Neuron (in vitro differentiated cells): Measurements from ENCODE around the gene CDK11B.
"Not testable (repeated sequence)": the region's sequence is repeated elsewhere in the genome, so short reads cannot be mapped to it uniquely, and the experiment has no call there.

Experiments
- H2AFZ ChIP-seq: one replicate; pipeline ENCODE4 v1.6.1; 2013; ENCODE audit warnings: low read depth, mild to moderate bottlenecking, inconsistent platforms, low read length, moderate library complexity
- H3K27me3 ChIP-seq: one replicate; pipeline ENCODE4 v1.6.1; 2013; ENCODE audit warnings: low read length; ENCODE audit not compliant: insufficient read depth
- H3K36me3 ChIP-seq: one replicate; pipeline ENCODE4 v1.6.1; 2013; ENCODE audit warnings: low read length; ENCODE audit not compliant: insufficient read depth
- H3K4me1 ChIP-seq: one replicate; pipeline ENCODE4 v1.6.1; 2013; ENCODE audit warnings: low read length; ENCODE audit not compliant: insufficient read depth
- H3K4me3 ChIP-seq: 2 replicates; pipeline ENCODE4 v1.5.1; 2013; ENCODE audit warnings: mild to moderate bottlenecking, low read length, moderate library complexity
- H3K9me3 ChIP-seq: one replicate; pipeline ENCODE4 v1.6.1; 2013; ENCODE audit warnings: low read length

CDK11B gene

DNA sequence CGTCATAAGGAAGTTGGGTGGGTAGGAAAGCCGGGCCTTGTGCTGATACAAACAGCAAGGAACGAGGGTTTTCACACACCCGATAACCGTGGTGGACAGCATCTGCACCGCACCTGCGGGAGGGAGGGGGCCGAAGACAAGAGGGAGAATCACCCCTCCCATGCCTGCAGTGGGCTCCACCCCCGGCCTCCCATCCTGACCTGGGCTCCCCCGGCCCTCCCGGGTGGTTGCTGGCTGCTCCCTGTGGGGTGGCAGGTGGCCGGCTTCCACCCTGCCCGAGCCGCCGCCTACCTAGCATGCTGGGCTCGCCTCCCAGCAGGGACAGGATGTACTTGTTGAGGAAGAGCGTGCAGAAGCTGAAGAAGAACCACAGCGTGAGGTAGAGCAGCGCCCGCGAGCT, 17.3 kb upstream of the CDK11B start:
- H3K9me3 ChIP-seq, H3K4me1 ChIP-seq, H3K27me3 ChIP-seq, H2AFZ ChIP-seq, H3K4me3 ChIP-seq: not testable (repeated sequence)
- H3K36me3 ChIP-seq, result peaks cover 19% of the 10 kb centered on the region

DNA sequence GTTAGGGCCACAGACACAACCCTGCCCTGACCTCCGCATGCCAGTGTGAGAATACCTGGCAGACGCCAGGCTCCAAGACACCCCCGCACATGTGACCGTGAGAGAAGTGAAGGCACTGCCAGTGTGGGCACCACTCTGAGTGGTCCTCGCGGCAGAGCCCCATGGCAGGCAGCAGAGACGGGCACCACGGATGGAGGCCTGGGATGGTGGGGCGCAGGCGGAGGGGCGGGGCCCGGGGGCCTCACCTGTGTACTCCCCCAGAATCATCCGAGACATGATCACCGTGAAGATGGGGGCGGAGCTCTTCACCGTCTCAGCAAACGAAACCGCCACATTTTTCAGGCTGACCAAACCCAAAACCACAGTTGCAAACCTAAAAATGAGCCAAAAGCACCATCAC, 16.4 kb upstream of the CDK11B start:
- H3K36me3 ChIP-seq, result peaks cover 24% of the 10 kb centered on the region
- H2AFZ ChIP-seq, H3K4me1 ChIP-seq, H3K4me3 ChIP-seq, H3K9me3 ChIP-seq, H3K27me3 ChIP-seq: not testable (repeated sequence)

DNA sequence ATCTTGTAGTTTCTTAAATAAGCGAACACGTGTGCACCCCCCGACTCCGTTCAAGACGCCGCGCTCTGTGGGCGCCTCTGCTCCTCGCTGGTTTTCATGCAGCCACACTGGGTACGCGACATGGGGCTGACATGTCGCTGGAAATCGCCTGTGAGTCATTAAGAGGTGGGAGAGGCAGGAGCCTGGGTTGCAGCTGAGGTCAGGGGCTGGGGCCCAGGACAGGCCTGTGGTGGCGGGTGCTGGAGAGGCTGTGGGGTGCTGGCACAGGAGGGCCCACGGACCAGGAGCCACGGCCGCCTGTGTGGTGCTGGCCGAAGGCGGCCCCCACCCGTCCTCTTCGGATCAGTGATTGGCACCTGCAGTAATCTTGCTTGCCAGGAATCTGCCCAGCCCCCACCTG, 16.0 kb upstream of the CDK11B start:
- not testable (repeated sequence) for H3K9me3 ChIP-seq, H3K4me1 ChIP-seq, H2AFZ ChIP-seq, H3K27me3 ChIP-seq, H3K4me3 ChIP-seq
- peaks cover 27% of the 10 kb centered on the region for H3K36me3 ChIP-seq

DNA sequence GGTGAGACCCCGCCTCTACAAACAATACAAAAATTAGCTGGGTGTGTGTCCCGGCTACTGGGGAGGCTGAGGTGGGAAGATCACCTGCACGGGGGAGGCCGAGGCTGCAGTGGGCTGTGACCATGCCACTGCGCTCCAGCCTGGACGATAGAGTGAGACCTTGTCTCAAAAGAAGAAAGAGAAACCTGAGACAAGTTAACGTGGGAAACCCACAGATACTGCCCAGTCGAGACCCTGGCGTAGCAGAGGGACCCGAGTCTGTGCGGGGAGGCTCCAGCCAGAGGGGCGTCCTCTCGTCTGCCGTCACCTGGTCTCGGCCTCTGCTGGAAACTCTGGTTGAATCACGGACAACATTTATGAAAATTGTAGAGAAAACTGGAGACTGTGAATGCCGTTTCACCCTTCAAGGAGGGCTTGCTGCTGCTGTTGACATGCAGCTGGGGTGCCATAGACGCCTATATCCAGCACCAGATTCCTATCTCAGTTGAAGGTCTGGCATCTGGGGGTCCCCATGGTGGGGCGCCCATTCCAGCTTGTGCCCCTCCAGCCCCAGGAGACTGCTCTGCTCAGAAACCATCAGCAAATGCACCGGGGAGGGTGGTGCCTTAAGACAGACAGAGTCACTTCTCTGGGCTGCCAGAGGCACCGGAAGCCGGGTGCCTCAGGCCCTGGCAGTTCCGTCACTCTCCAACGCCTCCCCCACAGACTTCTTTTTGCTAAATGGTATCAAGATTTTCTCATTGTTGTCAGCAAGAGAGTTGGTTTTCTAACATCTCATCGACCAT, 13.6 kb upstream of the CDK11B start:
- Histone ChIP-seq H3K4me1 (no peaks in the 10 kb centered on the region), H3K27me3 (no peaks in the 10 kb centered on the region), H3K9me3 (no peaks in the 10 kb centered on the region), H2AFZ (no peak overlapping the region), H3K4me3 (no peak overlapping the region), H3K36me3 (peaks cover 41% of the 10 kb centered on the region)

DNA sequence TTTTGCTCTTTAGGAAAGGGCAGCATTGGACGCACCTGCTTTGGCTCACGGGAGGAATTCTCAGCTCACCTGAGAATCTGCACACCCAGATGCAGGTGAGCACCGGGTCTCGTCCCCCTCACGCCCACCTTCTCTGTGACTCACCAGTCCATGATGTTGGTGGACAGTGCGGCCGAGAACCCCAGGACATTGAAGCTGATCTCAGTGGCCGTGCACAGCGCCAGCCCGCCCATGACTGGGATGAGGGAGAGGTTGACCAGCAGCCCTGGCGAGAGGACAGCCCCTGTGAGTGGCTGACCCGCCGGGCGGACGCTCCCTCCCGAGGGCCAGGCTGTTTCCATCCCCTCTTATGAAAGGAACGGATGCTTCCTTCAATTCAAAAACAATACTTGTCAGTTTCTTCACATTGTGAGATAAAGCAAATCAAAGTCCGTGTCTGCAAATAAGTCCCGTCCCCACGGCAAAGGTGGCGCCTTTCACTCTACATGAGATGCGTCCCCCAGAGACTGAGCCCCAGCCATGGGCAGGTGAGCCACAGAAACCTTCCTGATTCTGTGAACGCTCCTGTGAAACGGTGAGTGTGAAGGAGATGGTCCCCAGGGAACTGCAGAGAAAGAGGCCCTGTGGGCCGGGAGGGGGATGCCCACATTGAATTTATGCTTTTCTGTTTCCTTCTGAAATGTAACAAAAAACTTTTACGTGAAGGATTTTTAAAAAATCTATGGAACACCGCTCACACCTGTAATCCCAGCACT, 12.7 kb upstream of the CDK11B start:
- Histone ChIP-seq H3K36me3 (peaks cover 42% of the 10 kb centered on the region), H3K27me3 (no peaks in the 10 kb centered on the region), H3K4me1 (no peaks in the 10 kb centered on the region), H2AFZ (no peak overlapping the region), H3K4me3 (no peak overlapping the region), H3K9me3 (no peaks in the 10 kb centered on the region)

DNA sequence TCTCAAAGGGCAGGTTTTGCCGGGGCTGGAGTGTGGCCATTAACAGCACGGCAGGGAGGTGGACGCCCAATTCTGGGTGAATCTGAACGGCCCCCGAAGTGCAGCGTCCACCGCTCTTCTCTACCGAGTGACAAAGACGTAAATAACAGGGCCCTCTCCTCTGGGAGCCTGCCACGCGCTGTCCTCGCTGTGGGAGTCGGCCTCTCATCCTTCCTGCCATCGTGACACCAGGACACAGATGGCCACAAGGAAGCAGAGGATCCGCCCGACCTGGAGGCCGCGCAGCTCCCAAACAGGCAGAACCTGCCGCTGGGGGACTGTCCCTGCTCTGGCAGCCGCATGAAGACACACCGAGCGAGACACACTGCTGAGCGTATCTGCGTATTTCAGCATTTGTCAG, 12.1 kb upstream of the CDK11B start:
- Histone ChIP-seq H3K27me3 (no peaks in the 10 kb centered on the region), H3K36me3 (peaks cover 49% of the 10 kb centered on the region), H2AFZ (no peak overlapping the region), H3K4me3 (no peak overlapping the region), H3K9me3 (no peaks in the 10 kb centered on the region), H3K4me1 (no peaks in the 10 kb centered on the region)

DNA sequence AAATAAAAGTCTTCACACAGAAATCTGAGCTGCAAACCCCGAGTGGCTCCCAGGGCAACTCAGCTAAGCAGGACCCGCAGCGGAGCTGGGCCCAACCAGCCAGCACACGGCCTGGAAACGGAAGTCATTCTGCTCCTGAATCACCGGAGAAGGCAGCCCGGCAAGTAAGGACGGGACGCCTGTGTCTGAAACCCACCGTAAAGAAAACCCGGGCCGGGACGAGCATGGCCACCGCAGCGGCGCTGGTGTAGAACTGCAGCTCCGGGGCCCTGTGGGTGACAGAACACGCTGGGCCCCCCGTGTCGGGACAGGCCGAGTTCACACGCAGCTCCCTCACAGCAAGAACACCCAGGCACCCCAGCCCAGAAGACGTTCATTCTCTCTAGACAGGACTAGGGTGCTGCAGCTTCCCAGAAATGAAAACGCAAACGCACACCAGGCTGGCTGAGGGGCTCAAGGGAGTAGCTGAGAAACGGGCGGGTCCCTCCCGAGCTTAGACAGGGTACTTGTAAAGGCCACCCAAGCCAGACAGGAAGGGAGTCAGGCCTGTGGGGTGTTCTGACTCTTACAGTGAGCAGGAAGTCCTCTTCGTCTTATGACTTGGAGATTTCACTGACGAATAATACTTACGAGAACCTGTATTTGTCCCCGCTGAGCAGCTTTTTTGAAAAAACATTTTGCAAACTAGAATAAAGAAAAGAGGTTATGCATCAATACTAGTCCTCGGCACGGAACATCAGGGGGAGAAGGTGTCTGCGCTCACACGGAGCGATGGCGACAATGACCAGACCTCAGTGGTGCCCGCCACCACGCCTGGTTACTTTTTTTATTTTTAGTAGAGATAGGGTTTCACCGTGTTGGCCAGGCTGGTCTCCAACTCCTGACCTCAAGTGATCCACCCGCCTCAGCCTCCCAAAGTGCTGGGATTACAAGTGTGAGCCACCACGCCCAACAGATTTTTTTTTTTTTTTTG, 10.9 kb upstream of the CDK11B start:
- Histone ChIP-seq H3K9me3 (no peaks in the 10 kb centered on the region), H3K27me3 (no peaks in the 10 kb centered on the region), H3K4me3 (no peak overlapping the region), H2AFZ (no peak overlapping the region), H3K36me3 (peaks cover 60% of the 10 kb centered on the region), H3K4me1 (no peaks in the 10 kb centered on the region)

DNA sequence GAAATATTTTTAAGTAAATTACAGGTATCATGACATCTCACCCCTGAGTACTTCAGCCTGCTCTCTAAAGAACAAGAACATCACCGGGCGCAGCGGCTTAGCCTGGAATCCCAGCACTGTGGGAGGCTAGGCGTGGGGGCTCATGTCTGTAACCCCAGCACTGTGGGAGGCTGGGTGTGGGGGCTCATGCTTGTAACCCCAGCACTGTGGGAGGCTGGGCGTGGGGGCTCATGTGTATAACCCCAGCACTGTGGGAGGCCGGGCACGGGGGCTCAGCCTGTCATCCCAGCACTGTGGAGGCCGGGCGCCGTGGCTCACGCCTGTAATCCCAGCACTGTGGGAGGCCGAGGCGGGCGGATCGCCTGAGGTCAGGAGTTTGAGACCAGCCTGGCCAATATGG, 7.7 kb upstream of the CDK11B start:
- Histone ChIP-seq H3K27me3 (no peaks in the 10 kb centered on the region), H3K4me3 (no peak overlapping the region), H2AFZ (no peak overlapping the region), H3K36me3 (peaks cover 49% of the 10 kb centered on the region), H3K9me3 (no peaks in the 10 kb centered on the region), H3K4me1 (no peaks in the 10 kb centered on the region)

DNA sequence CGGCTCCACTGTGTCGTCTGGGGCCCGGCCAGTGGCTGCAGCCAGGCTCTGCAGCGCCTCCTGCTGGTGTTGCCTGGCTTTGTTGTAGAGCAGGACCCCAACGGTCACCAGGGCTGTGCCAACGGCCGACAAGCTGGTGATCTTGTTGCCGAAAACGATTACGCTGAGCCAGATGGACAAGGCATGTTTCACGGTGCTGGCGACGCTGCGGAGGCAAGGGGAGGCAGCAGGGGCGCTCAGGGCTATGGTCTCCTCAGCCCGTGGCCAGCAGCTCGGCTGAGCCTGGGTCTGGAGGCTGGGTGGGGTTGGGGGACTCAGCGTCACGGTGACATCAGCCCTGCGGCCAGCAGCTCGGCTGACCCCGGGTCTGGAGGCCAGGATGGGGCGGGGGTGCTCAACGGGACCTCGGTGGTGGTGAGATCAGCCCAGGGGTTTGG, 7.0 kb upstream of the CDK11B start:
- Histone ChIP-seq H3K9me3 (no peaks in the 10 kb centered on the region), H3K4me3 (no peak overlapping the region), H2AFZ (no peak overlapping the region), H3K36me3 (peaks cover 42% of the 10 kb centered on the region), H3K4me1 (no peaks in the 10 kb centered on the region), H3K27me3 (no peaks in the 10 kb centered on the region)

DNA sequence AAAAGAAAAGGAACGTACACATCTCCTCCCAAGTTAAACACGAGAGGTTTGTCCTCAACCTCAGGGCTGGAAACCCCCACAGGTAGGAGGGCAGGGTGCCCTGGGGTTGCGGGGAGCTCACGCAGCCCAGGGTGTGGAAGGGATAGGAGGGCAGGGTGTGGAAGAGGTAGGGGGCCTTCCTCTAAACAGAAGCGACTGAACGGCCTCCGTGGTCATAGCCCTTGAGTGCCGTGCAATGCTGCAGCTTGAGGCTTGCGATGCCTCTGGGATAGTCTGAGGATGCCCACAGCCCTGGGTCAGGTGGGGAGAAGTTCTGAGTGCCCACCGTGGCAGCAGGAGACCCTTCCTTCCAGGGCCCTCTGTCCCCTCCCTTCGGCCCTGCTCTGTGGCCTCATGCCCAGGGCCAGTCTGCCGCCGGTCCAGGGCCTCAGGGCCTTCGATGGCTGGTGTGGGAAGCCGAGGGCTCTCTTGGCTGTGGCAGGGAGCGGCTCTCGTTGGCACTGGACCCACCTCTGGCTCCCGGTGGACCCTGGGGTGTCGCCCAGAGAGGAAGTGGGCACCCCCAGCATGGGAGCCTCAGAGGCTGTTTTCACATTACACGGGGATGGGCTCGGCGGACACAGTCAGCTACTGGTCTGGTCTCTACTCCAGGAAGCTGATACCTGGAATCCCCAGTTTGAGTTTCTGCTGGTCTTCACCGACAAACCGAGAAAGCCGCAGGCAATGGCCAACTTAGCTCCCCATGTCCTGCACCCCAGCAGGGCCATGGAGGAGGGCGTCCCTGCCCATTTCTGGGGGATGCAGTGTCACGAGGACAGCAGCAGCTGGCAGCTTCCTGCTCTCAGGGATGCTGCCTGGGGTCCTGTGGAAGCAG, 6.4 kb upstream of the CDK11B start:
- H2AFZ ChIP-seq, result no peak overlapping the region
- no peak overlapping the region for H3K4me3 ChIP-seq
- no peaks in the 10 kb centered on the region for H3K9me3 ChIP-seq
- H3K36me3 ChIP-seq, result peaks cover 39% of the 10 kb centered on the region
- no peaks in the 10 kb centered on the region for H3K27me3 ChIP-seq
- H3K4me1 ChIP-seq, result no peaks in the 10 kb centered on the region

DNA sequence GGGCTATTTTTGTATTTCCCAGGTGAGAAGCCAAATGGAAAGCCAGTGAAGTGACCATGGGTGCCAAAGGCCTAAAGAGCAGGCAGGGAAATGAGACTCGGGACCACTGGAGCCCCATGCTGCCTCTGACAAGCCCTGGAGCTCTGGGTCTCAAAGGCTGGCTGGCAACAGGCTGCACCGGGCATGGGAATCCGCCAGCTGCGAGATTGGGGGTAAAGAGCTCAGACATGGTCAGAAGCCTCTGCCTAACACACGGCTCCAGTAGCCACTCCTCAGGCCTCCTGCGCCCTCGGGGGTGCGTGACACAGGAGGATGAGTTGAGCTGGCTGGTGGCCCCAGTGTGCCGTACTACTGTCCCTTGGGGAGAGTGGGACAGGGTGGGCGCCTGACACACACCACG, 5.5 kb upstream of the CDK11B start:
- H3K36me3 ChIP-seq, result peaks cover 32% of the 10 kb centered on the region
- H3K27me3 ChIP-seq, H3K9me3 ChIP-seq, H2AFZ ChIP-seq, H3K4me1 ChIP-seq, H3K4me3 ChIP-seq: not testable (repeated sequence)

DNA sequence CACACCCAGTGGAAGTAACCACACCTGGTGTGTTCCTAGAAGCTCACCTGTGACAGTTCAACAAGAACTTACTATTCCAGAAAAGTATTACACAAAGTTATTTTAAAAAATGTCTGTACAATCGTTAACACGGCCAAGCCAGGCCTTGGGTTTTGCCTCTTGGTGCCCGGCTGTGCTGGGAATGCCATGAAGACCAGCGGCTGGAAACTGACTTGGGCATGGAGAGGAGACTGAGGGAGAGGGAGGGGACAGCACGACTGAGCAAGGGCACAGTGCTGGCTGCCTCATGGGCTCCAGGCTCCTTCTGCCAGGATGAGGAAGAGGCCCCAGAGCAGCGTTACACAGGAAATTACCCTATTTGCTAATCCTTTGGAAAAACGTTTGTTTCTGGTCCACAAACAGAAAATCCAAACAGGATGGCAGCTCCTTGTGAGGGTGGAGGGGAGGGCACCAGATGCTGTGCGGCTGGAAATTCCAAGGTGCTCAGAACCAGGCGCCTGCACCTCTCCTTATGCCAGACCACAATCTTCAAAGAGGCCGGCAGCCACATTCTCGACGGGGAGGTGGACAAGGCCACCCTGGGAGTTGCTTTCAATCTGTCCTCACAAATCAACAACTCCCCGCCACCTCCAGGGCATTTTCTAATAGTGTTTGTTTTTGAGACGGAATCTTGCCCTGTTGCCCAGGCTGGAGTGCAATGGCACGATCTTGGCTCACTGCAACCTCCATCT, 4.2 kb upstream of the CDK11B start:
- not testable (repeated sequence) for H3K9me3 ChIP-seq, H3K27me3 ChIP-seq, H2AFZ ChIP-seq, H3K4me1 ChIP-seq, H3K4me3 ChIP-seq
- H3K36me3 ChIP-seq, result peaks cover 24% of the 10 kb centered on the region
